GM13976 (cell line): ENCODE measurements around the gene GET3.

Experiments used
- DNase-seq: peaks from one replicate; pipeline ENCODE4 v3.0.0; 2012; ENCODE audit warnings: low spot score
- in situ Hi-C: fragments of 300-500 bp; cut with MboI; formaldehyde crosslinking; loops from one replicate; pipeline ENCODE4 v1.12.0; 2022; ENCODE audit warnings: low sequenced_read_pairs, mixed read lengths, inconsistent platforms; ENCODE audit not compliant: unreplicated experiment
- TF ChIP-seq, protein P1 (sequence below): IDR thresholded peaks from 2 replicates; pipeline ENCODE4 v1.5.1; 2012; ENCODE audit warnings: borderline replicate concordance, mild to moderate bottlenecking; ENCODE audit not compliant: insufficient read depth; ENCODE audit errors: extremely low read depth, missing control alignments, control extremely low read depth

Gene GET3

DNA sequence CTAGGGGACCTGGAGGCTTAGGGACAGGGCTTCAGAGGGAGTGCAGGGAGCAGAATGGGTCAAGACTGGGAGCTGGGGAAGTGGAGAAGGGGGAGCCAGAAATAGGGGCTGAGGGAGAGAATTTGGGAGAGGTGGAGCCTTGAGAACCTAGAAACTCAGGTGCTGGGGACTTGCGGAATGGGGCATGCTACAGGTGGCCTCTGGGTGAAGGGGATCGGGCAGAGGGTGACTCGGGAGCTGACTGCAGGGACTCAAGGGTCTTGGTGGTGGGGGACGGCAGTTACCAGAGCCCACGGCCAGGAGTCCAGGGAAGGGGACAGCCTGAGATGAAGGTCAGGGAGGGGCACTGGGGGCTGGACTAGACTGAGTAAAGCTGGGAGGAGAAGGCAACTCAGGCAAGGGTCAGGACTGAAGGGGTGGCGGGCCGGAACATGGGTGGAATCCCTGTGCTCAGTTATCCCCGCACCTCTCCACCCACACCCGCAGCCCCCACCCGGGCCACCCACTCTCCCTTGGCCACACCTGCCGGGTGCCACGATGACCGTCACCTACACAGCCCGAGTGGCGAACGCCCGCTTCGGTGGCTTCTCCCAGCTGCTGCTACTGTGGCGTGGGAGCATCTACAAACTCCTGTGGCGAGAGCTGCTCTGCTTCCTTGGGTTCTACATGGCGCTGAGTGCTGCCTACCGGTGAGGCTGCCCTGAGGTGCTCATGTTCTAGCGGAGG, 14.9 kb downstream of the GET3 start:
- in situ Hi-C loops, result no loop called here
- TF ChIP-seq, protein P1, sequence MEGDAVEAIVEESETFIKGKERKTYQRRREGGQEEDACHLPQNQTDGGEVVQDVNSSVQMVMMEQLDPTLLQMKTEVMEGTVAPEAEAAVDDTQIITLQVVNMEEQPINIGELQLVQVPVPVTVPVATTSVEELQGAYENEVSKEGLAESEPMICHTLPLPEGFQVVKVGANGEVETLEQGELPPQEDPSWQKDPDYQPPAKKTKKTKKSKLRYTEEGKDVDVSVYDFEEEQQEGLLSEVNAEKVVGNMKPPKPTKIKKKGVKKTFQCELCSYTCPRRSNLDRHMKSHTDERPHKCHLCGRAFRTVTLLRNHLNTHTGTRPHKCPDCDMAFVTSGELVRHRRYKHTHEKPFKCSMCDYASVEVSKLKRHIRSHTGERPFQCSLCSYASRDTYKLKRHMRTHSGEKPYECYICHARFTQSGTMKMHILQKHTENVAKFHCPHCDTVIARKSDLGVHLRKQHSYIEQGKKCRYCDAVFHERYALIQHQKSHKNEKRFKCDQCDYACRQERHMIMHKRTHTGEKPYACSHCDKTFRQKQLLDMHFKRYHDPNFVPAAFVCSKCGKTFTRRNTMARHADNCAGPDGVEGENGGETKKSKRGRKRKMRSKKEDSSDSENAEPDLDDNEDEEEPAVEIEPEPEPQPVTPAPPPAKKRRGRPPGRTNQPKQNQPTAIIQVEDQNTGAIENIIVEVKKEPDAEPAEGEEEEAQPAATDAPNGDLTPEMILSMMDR, result no peak
- DNase-seq, result no peak

DNA sequence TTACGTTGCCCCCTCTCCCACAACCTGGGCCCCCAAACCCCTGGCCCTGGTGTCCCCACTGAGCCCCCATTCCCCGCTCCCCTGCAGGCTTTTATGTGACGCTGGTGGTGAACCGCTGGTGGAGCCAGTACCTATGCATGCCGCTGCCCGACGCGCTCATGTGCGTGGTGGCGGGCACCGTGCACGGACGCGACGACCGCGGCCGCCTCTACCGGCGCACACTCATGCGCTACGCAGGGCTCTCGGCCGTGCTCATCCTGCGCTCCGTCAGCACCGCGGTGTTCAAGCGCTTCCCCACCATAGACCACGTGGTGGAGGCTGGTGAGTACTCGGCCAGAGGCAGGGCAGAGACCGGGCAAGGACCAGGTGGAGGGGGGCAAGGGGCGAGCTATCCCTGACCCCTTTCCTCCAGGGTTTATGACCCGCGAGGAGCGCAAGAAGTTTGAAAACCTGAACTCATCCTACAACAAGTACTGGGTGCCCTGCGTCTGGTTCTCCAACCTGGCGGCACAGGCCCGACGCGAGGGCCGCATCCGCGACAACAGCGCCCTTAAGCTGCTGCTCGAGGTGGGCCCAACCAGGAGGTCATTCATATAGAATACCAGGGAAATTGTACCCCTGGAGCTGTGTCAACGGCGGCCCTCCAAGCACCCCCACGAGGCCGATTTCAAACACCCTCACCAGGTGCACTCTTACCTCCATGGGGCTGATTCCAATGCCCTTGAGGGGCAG, 17.3 kb downstream of the GET3 start:
- in situ Hi-C loops, result no loop called here
- DNase-seq, result no peak
- TF ChIP-seq, protein P1, result no peak

DNA sequence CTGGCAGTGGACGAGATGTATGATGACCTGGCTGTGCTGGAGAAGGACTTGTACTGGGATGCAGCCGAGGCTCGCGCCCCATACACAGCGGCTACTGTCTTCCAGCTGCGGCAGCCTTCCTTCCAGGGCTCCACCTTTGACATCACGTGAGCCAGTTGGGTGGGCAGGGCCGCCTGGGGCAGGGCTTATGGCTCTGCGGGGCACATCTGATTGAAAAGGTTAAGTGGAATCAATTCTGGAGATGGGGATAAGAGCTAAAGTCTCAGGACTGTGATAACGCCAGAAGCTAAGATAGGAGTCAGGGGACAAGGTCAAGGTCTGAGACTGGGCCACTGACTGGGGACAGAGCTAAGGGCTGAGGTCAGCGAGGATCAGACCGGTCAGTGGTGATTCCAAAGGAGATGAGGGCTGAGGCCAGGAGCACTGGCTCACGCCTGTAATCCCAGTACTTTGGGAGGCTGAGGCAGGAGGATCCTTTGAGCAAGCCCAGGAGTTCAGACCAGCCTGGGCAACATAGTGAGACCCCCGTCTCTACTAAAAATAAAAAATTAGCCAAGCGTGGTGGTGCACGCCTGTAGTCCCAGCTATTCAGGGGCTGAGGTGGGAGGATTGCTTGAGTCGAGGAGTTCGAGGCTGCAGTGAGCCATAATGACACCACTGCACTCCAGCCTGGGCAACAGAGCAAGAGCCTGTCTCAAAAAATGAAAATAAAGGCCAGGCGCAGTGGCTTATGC, 19.0 kb downstream of the GET3 start:
- DNase-seq, result no peak
- in situ Hi-C loops, result no loop called here
- TF ChIP-seq, protein P1, result no peak

DNA sequence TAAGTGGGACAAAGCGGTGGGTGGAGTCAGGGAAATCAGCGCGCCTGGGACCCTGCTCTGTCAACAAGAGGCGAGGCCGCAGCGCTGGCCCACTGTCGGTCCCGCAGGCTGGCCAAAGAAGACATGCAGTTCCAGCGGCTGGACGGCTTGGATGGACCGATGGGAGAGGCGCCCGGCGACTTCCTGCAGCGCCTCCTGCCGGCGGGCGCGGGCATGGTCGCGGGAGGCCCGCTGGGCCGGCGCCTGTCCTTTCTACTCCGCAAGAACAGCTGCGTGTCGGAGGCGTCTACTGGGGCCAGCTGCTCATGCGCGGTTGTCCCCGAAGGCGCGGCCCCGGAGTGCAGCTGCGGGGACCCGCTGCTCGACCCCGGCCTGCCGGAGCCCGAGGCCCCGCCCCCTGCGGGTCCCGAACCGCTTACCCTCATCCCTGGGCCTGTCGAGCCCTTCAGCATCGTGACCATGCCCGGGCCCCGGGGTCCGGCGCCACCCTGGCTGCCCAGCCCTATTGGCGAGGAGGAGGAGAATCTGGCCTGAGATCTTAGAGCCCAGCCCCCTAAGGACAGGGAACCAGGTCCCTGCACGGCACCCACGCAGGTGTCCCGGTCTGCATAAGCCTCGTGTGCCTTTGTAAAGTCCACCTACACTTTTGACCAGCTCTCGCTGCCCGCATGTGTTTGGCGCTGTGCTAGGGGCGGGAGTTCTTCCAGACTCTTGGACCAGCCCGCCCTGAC, 20.4 kb downstream of the GET3 start:
- DNase-seq, result peak; percentile 88
- TF ChIP-seq, protein P1, result peak; percentile 78
- in situ Hi-C loops, result no loop called here

DNA sequence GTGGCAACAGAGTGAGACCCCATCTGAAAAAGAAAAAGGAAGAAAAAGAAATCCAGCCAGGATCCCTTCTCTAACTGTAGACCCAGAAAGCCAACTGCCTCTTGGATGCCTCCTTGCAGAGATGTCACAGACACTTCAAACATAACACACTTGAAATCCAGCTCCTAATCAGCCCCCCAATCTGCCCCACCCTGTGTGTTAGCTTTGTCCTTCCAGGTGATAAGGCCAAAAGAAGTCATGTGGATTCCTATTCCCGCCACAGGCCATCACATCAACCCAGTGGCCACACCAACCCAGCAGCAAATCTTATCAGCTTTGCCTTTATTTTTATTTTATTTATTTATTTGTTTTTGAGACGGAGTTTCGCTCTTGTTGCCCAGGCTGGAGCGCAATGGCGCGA, 22.4 kb downstream of the GET3 start:
- in situ Hi-C loops, result no loop called here
- TF ChIP-seq, protein P1, result no peak
- no peak for DNase-seq

DNA sequence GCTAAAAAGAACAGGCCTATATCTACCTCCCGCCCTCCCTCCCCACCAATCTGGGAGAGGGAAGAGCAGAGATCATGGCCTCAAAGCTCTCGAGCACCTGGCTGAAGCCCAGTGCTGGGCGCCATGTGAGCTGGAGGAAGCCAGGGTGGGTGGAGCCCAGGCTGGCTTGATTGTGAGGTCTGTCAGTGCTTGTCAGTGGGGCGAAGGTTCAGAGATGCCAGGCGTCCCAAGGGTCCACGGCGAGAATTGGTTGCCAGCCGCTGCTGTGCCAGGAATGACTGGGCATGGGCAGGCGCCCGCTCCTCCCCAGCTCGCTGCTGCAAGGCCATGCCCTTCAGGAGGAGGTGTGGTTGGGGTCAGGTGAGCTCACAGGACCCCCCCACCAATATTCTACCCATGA, 25.8 kb downstream of the GET3 start:
- TF ChIP-seq, protein P1, result no peak
- no peak for DNase-seq
- in situ Hi-C loops, result no loop called here
